Loucy (cell line): ENCODE data around the gene CD1D.

Experiments used
- CTCF ChIP-seq: fragments of 200-600 bp; sonication (generic); conservative IDR thresholded peaks from 2 replicates; pipeline ENCODE4 v1.5.1; 2014; ENCODE audit warnings: mild to moderate bottlenecking, antibody characterized with exemption, low read length
- EZH2phosphoT487 ChIP-seq: fragments of 200-600 bp; IDR thresholded peaks from 2 replicates; pipeline ENCODE4 v1.6.1; 2018; ENCODE audit warnings: antibody characterized with exemption, mild to moderate bottlenecking, moderate library complexity, borderline replicate concordance

DNA sequence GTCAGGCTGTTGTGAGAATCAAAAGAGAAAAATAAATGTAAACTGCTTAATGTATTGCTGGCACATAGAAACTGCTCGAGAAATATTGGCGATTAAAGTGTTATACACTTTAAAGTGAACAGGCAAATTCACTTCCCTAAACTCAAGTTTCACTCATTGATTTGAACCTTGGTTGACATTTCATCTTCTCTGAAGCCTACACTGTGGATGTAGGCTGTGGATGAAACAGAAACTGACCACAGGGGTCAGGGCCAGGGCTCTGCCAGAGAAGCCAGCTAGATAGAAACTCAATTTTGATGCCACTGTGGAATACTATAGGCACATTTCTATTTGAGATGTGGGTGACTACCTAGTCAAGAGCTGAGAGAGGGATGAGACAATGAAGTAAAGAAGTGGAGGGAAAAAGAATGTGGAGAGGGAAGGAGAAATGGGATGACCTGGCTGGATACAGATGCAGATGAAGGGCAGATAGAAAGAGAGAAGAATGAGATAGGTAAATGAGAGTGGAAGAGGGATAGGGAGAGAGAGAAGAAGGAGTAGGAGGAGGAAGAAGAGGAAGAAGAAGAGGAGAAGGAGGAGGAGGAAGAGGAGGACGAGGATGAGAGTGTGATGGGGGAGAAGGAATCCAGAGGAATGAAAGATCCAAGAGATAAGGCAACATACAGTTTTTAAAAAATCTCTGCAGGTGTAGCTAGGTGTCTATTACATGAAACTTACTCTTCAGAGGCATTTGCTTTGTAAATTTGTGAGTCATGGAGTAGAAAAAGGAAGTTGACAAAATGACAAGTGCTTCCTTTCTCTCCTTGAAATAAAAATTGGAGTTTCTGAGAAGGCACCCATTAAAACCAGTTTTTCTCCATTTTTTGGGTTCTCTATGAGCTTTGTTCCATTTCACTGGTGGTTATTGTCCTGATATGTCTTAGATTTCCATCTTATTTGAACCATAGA, 17.4 kb upstream of the CD1D start:
- no peak for TF ChIP-seq CTCF
- TF ChIP-seq EZH2phosphoT487, result no peak
